ENCODE results near the gene KCTD21.

The KCTD21 gene

GRCh38 chr11:78161962-78162371 lies 26.5 kb downstream of the KCTD21 start:
- H3K4me1 ChIP-seq (ENCODE audit: insufficient read depth, low read length, poor library complexity, severe bottlenecking), result no peaks in the 10 kb centered on the region
- H3K9me2 ChIP-seq (replicated peaks; ENCODE audit: low read depth, low read length), result no peaks in the 10 kb centered on the region
- no peaks in the 10 kb centered on the region for H3F3A ChIP-seq (ENCODE audit: low read depth)
- H3K9ac ChIP-seq (ENCODE audit: low read depth, low read length, poor library complexity, severe bottlenecking), result no peak overlapping the region
- H3K79me2 ChIP-seq (ENCODE audit: insufficient read depth, low read length), result no peaks in the 10 kb centered on the region
- H3K9me3 ChIP-seq (ENCODE audit: insufficient read depth, low read depth, low read length), result no peaks in the 10 kb centered on the region
- no peak for TF ChIP-seq EZH2phosphoT487 (IDR thresholded peaks at IDR 0.05; ENCODE audit: borderline replicate concordance)
- no peak for TF ChIP-seq CTCF (conservative IDR thresholded peaks at IDR 0.05; ENCODE audit: low read length)
- no peaks in the 10 kb centered on the region for H4K20me1 ChIP-seq (ENCODE audit: insufficient read depth, low read length, poor library complexity, severe bottlenecking)
- H3K4me2 ChIP-seq (ENCODE audit: low read depth, low read length, poor library complexity, severe bottlenecking), result no peak overlapping the region
- no peaks in the 10 kb centered on the region for H3K27me3 ChIP-seq (ENCODE audit: insufficient read depth, low read length, poor library complexity, severe bottlenecking)
- no peaks in the 10 kb centered on the region for H3K36me3 ChIP-seq (ENCODE audit: insufficient read depth, low read length)
- no peak overlapping the region for H3K4me3 ChIP-seq (ENCODE audit: low read length, poor library complexity, severe bottlenecking)
- no peak overlapping the region for H2AFZ ChIP-seq (ENCODE audit: low read length)

GRCh38 chr11:78161346-78161745 lies 27.1 kb downstream of the KCTD21 start:
- H3K79me2 ChIP-seq (ENCODE audit: insufficient read depth, low read length), result no peaks in the 10 kb centered on the region
- no peaks in the 10 kb centered on the region for H3F3A ChIP-seq (ENCODE audit: low read depth)
- no peaks in the 10 kb centered on the region for H4K20me1 ChIP-seq (ENCODE audit: insufficient read depth, low read length, poor library complexity, severe bottlenecking)
- no peak overlapping the region for H3K9ac ChIP-seq (ENCODE audit: low read depth, low read length, poor library complexity, severe bottlenecking)
- H3K9me2 ChIP-seq (replicated peaks; ENCODE audit: low read depth, low read length), result no peaks in the 10 kb centered on the region
- H3K4me1 ChIP-seq (ENCODE audit: insufficient read depth, low read length, poor library complexity, severe bottlenecking), result no peaks in the 10 kb centered on the region
- no peak overlapping the region for H2AFZ ChIP-seq (ENCODE audit: low read length)
- H3K9me3 ChIP-seq (ENCODE audit: insufficient read depth, low read depth, low read length), result no peaks in the 10 kb centered on the region
- no peaks in the 10 kb centered on the region for H3K27me3 ChIP-seq (ENCODE audit: insufficient read depth, low read length, poor library complexity, severe bottlenecking)
- H3K36me3 ChIP-seq (ENCODE audit: insufficient read depth, low read length), result no peaks in the 10 kb centered on the region
- H3K4me2 ChIP-seq (ENCODE audit: low read depth, low read length, poor library complexity, severe bottlenecking), result no peak overlapping the region
- H3K4me3 ChIP-seq (ENCODE audit: low read length, poor library complexity, severe bottlenecking), result no peak overlapping the region
- TF ChIP-seq EZH2phosphoT487 (IDR thresholded peaks at IDR 0.05; ENCODE audit: borderline replicate concordance) (no peak), CTCF (conservative IDR thresholded peaks at IDR 0.05; ENCODE audit: low read length) (no peak)

- no peaks in the 10 kb centered on the region for H3K9me3 ChIP-seq (ENCODE audit: insufficient read depth, low read depth, low read length)
- H3K79me2 ChIP-seq (ENCODE audit: insufficient read depth, low read length), result no peaks in the 10 kb centered on the region
- H3K36me3 ChIP-seq (ENCODE audit: insufficient read depth, low read length), result no peaks in the 10 kb centered on the region
- no peaks in the 10 kb centered on the region for H3K27me3 ChIP-seq (ENCODE audit: insufficient read depth, low read length, poor library complexity, severe bottlenecking)
- no peak overlapping the region for H3K4me2 ChIP-seq (ENCODE audit: low read depth, low read length, poor library complexity, severe bottlenecking)
- no peaks in the 10 kb centered on the region for H4K20me1 ChIP-seq (ENCODE audit: insufficient read depth, low read length, poor library complexity, severe bottlenecking)
- H2AFZ ChIP-seq (ENCODE audit: low read length), result no peak overlapping the region
- TF ChIP-seq EZH2phosphoT487 (IDR thresholded peaks at IDR 0.05; ENCODE audit: borderline replicate concordance), result no peak
- no peak for TF ChIP-seq CTCF (conservative IDR thresholded peaks at IDR 0.05; ENCODE audit: low read length)
- H3K4me1 ChIP-seq (ENCODE audit: insufficient read depth, low read length, poor library complexity, severe bottlenecking), result no peaks in the 10 kb centered on the region
- no peaks in the 10 kb centered on the region for H3F3A ChIP-seq (ENCODE audit: low read depth)
- H3K9me2 ChIP-seq (replicated peaks; ENCODE audit: low read depth, low read length), result no peaks in the 10 kb centered on the region
- no peak overlapping the region for H3K9ac ChIP-seq (ENCODE audit: low read depth, low read length, poor library complexity, severe bottlenecking)
- no peak overlapping the region for H3K4me3 ChIP-seq (ENCODE audit: low read length, poor library complexity, severe bottlenecking)
These were observed 27.9 kb downstream of the KCTD21 start for GRCh38 chr11:78160557-78160956.

Data from Loucy (cell line).